AG08395 (cell line): ENCODE data around the gene UMOD.
"Not testable (repeated sequence)": the region's sequence is repeated elsewhere in the genome, so short reads cannot be mapped to it uniquely, and the experiment has no call there.

ENCODE experiments used
- DNase-seq: peaks from one replicate; pipeline ENCODE4 v3.0.0; 2012; ENCODE audit warnings: mixed read lengths, low spot score

The UMOD gene

DNA sequence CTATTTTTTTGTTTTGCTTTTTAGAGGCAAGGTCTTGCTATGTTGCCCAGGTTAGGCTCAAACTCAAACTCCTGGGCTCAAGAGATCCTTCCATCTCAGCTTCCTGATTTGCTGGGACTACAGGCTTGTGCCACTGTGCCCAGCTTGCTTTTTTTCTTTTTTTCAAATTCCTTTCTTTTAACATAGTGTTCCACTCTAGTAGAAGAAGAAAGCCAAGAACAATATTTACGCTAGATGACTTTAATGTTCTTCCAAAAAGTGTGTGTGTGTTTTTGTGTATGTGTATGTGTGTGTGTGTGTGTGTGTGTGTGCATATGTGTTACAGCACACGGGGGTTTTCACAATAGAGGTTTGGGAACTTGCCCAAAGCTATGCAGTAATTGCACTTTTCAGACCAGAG is 10.7 kb upstream of the UMOD start:
- DNase-seq = no peak

- DNase-seq = no peak
Measured at GRCh38 chr16:20359997-20360396, 7.5 kb upstream of the UMOD start.

DNA sequence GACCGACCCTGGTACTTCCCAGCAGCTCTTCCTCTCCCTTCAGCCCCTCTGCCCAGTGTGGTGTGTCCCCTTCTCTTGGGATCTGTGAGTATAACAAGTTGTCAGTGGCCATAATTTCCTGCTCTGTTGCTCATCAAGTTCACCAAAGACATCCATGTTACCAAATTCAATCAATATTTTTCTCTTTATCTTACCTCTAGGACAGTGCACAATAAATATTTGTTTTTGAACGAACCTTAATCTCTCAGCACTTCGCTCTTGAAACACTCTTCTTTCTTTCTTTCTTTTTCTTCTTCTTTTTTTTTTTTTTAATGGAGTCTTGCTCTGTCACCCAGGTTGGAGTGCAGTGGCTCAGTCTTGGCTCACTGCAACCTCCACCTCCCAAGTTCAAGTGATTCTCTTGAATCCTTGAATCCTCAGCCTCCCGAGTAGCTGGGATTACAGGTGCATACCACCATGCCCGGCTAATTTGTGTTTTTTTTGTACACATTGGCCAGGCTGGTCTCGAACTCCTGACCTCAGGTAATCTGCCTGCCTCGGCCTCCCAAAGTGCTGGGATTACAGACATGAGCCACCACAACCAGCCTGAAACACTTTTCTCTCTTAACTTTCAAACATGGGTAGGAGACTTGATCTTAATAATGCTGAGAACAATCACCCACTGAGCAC is 2.7 kb upstream of the UMOD start:
- no peak for DNase-seq

- no peak for DNase-seq
Measured at GRCh38 chr16:20353379-20353778, 864 bp upstream of the UMOD start.

DNA sequence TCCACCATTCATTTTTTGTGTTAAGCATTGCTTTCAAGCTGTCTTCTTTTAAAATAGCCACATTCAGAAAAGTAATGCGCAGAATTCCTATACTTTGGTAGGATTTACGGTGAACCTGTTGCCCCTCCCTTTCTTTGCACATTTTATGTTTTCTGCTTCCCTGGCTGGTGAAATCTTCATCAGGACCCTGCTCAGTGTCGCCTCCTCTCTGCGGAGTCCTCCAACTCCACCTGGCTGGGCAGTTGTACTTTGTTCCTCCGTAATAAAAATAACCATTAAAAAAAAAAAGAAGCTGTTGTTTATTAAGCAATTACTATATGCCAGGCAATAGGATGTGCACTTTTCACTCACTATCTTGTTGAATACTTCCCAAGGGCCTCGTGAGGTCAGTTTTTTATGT is 2.9 kb downstream of the UMOD start:
- DNase-seq = no peak

- no peak for DNase-seq
Measured at GRCh38 chr16:20348365-20349185, 3.9 kb downstream of the UMOD start.

- DNase-seq = no peak
Measured at GRCh38 chr16:20347666-20348364, 4.7 kb downstream of the UMOD start.

DNA sequence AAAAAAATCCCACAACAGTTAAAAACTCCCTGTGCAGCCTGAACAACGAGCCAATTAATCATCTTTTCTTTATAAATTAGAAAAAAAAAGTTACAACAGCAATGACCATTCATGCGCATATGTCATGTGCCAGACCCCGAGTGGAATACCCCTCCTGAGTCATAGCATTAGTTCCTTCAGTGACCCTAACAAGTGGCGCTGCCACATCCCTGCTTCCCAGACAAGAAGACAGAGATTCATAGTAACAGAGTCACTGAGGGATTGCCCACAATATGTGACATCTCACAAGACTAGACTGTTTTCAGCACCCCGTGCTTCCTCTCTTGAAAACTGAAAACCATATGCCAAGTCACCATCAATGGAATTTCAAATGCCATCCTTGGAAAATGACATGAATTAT is 7.9 kb downstream of the UMOD start:
- DNase-seq = no peak

- DNase-seq = no peak
Measured at GRCh38 chr16:20339744-20340143, 12.8 kb downstream of the UMOD start.

- DNase-seq = no peak
Measured at GRCh38 chr16:20336955-20337354, 15.6 kb downstream of the UMOD start.

- DNase-seq = no peak
Measured at GRCh38 chr16:20334396-20334795, 18.1 kb downstream of the UMOD start.

DNA sequence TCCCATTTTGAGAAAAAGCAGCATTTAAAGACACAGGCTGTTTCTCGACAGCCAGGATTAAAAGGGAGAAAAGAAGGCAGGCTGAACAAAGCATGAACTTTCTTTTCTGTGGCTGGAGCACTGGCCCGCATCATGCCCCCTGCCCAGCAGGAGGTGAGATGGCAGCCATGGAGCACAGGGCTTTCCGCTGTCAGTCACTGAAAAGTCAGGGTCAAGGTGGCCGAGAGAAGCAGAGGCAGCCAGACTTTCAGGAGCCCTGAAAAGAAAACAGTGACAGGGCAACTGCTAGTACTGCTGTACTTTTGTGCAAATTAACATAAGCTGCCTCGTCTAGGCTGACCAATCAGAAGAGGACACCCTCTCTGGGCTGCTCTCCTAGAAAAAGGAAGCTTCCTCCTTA is 19.4 kb downstream of the UMOD start:
- no peak for DNase-seq

- DNase-seq = no peak
Measured at GRCh38 chr16:20332411-20332810, 20.1 kb downstream of the UMOD start.

DNA sequence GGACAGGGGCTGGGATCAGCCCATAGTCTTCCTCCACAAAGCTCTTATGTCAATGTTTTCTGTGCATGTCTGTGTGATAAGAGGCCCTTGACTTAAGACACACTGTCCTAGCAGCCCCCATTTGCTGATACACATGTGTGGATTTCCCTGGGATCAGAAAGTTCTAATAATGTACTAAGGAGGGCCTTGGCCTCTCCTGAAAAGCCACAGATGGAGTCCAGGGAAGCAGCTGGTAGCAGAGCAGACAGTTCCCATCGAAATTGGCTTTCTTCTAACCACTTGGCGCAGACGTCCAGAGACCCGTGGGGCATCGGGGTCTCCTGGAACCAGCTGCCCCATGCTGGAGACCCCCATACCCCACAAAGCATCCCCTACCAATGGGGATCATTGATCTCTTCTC is 20.9 kb downstream of the UMOD start:
- DNase-seq = no peak

DNA sequence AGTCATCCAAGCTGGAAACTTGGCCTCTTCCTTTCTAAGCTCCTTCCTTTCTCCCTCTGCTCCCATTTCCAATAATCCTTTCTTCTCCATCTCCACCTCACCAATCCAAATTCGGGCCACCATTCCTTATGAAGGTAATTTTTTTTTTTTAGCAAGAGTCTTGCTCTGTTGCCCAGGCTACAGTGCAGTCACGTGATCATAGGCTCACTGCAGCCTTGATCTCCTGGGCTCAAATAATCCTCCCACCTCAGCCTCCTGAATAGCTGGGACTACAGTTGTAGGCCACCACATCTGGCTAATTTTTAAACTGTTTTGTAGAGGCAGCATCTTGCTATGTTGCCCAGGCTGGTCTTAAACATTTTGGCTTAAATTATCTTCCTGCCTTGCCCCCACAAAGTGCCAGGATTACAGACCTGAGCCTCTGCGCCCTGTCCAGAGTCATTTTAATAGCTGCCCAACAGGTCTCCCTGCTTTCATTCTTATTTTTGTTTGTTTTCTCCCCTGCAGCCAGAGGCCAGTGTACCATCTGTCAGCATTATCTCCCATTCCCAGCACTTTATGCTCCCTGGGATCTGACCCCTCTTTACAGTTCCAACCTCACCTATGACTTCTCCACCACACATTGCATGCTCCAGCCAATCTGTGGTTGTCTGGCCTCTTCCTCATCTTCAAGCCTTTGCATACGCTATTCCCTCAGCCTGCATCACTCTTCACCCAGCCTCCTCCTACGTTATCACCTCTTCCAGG is 22.9 kb downstream of the UMOD start:
- DNase-seq = no peak

- no peak for DNase-seq
Measured at GRCh38 chr16:20327444-20328041, 25.0 kb downstream of the UMOD start, which contains the start of gene GP2. Gene GP2, minus strand, starts transcription at chr16:20327513. Its CDS starts 1,082 bp downstream, at chr16:20326431.

DNA sequence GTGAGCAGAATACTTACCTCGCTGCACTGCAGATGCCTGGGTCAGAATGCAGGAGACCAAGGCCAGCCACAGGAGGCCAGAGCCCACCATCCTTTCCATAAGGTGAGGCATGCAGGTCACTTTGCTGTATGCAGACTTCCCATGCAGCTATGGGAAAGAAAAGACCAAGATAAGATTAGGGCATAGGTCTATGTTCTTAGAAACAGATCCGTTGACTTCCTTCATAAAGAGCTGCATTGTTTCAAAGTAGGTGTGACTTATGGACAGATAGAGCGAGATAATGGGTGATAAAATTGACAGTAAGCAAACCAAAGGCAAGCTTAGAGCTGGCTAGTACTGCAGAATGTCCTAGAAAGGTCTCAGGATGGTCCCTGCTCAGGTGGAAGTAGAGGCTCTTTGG is 26.2 kb downstream of the UMOD start:
- DNase-seq = no peak

- no peak for DNase-seq
Measured at GRCh38 chr16:20325005-20325404, 27.5 kb downstream of the UMOD start.

GRCh38 chr16:20323591-20324117 is 28.9 kb downstream of the UMOD start:
- DNase-seq = no peak

DNA sequence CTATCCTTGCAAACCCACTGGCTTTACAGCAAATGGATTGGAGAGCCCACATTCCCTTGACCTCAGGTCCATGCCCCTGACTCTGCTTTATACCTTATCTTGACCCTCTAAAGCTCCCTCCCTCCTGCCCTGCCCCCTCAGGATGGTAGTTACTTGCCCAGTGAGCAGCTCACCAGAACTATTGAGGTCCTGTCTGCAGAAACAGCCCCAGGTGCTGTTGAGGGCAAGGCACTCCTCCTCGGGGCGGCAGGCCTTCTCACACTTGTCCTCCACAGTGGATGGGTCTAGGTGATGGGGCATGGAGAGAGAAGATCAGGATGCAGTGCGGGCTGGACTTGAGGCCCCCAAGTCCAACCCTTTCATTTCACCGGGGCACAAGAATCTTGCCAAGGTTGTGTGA is 29.8 kb downstream of the UMOD start:
- DNase-seq = no peak

DNA sequence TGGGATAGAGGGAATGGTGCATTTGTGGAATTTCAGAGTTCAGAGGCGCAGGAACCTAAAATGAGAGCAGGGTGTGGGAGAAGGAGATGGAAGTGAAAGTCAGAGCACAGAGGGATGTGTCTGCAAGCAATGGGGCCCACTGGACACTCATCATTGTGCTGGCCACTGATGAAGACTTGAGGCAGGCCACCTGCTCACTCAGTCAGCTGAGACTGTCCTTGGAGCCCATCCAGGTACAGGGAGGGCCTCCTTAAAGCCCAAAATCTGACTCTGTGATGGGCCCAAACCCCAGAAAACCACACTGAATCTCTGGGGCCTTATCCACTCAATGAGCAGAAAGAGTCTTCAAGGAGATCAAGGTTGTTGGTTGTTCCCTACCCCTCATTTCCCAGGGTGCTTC is 30.8 kb downstream of the UMOD start:
- DNase-seq = no peak

GRCh38 chr16:20321051-20321450 is 31.5 kb downstream of the UMOD start:
- DNase-seq = not testable (repeated sequence)
